NCI-H2196 treated with DMSO at 0.1 percent for 48 hours (cell line): ENCODE results near the gene COA7.

ENCODE experiments used
- DNase-seq: peaks from one replicate; lab custom pipeline; 2025; ENCODE audit not compliant: unreplicated experiment; lab: John Stamatoyannopoulos, UW

The COA7 gene

DNA sequence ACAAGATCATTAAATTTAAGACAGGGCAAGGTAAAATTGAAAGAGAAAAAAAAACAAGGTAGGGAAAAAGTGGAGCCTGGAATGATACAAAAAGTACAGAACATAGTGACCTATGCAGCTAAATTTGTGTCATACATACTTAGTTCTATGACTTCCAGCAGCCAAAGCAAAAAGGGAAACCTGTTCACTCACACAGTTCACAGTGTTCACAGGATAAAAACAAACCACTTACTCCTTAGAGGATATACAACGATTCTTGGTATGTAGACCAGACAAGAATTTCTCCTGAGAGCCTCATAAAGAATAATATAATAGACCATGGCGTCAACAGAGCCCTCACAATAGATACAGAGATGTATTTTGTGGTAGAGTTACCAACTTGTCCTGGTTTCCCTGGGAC is 27.5 kb downstream of the COA7 start:
- DNase-seq, result no peak

DNA sequence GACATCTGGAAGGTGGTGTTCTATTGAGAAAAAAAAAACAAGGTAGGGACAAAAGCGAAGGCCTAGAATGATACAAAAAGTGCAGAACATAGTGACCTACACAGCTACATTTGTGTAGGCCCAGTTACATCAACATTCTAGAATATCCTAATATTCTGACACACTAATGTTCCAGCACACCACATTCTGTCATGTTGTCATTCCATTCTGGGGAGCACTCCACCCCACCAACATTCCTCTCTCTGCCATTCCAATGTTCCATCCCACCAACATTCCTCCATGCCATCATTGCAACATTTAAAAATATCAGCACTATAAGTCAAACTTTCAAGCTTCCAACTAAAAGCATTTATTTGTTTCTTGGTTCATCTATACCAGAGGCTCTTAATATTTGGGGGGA is 28.5 kb downstream of the COA7 start:
- DNase-seq, result no peak

DNA sequence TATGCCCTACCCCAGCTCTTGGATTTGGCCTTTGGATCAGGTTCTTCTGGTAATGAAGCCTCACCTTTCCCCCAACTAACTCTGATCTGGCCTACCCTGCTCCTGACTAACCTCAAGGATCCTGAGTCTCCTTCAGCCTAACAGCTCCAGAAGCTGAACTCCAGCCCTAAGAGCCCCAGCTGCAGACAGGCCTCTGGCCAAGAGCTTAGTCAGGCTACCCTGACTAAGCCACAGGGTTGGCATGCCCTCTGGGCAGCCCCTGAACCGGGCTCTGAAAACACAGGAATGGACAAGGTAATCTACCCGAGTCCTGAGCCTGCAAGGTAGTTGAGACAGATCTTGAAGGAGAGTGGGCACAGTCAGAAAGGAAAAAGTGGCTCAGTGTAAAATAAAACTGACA is 29.4 kb downstream of the COA7 start:
- no peak for DNase-seq

DNA sequence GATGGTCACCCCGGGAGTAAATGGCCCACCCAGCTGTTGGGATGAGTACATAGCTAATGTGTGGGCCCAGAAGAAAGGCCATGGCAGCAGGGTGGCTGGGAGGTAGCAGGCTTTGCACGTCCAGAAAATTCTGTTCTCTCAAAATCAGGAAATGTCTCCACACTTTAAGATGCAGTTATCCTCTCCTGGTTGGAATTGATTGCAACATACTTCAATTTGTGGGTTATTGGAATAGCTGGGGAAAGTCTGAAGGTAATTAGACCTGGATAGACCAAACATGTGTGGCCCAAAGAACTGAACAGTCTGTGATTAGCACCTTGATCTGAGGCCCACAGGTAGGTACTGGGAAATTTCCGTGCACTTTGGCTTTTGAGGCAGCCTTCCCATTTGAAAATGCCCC is 30.2 kb downstream of the COA7 start:
- no peak for DNase-seq

DNA sequence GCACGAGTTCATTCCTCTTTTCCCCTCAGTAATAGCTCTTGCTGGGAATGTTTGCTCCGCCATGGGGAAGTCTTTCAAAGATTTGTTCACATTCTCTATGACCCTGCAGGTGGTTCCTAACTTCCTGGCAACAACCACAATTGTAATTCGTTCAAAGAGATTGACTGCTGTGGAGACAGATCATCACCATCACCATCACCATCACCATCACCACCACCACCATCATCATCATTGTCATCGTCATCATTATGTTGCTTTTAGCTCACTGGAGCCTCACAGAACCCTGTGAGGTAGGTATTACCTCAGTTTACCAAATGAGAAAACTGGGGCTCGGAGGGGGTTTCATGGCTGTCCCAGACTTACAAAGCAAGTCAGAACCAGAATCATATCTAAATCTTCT is 30.9 kb downstream of the COA7 start:
- DNase-seq, result no peak

DNA sequence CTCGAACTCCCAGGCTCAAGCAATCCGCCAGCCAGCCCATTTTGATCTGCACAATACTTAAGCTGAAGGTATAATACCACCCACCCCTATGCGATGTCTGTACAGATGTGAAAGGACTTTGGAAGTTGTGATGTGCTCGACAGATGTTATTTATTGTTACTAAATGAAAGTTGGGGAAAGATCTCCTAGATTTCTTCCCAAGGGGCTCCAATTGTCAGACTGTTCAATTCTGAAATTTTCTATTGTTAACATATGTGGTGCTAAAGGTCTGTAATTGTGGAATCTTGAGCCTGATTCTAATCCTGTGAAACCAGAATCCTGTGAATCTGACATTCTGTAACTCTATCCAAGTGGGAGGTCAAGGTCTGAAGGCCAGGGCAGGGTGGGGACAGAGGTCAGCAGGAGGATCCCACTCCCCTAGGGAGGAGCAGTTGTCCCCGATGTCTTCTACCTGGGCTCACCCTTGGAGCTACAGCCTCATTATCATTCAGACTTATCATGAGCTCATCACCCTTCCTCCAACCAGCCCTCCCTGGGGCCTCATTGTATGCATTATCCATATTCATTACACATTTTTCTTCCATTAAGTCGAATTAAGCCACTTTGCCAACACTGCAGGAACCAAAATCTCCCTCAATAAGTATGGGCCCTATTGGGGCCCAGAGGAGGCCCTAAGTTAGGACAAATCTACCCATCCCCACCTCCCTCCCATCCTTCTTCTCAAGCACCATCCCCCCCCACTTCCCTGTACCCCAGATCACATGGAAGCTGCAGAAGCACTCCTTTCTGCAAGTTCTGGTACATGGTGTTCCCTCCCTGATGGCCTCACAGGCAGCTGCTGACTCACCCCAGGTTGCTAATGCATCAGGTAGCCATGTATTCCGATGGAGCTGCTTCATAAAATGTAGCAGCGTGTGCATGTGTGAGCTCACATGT is 32.9 kb downstream of the COA7 start:
- no peak for DNase-seq

DNA sequence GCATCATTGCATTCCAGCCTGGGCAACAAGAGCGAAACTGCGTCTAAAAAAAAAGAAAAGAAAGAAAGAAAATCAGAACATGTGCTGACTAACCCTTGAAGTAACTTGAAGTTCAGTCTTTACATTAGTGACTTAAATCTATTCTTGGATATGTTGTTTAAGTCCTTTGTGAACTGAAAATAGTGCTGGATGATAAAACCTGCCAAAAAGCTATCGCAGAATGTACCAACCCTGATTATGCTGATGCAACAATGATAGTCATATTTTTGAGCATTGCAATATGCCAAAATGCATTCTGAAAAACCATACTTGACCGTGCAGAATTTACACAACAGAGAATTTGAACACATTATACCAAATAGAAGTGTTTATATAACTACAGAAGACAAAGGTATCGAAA is 34.4 kb downstream of the COA7 start:
- DNase-seq, result no peak

DNA sequence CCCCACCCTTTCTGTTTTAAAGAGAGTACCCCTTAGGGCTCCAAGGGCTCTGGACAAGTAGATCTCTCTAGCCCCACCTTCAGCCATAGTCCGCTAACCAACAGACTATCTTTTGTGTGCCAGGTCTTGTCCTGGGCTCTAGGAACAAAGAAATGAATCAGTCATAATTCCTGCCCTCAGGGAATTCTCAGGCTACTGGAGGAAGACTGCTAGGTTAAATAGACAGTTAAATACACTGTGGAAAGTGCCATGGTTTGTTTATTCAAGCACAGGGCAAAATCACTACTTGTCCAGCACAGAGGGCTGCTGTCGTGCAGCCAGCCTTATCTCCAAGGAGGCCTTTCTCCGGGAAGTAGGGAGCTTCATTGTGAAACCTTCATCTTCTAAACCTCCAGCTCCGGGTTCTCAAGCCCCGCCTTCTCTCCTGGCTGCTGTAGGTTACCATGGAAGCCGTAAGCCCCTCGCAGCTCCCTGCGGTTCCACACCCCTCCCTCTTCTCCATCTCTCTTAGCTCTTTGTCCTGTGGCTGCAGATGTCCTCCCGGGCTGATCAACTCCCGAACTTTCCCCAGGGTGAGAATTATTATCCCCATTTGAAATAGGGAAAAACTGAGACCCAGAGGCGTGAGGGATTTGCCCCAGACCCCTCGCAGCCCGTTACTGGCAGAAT is 35.4 kb downstream of the COA7 start:
- DNase-seq, result no peak

DNA sequence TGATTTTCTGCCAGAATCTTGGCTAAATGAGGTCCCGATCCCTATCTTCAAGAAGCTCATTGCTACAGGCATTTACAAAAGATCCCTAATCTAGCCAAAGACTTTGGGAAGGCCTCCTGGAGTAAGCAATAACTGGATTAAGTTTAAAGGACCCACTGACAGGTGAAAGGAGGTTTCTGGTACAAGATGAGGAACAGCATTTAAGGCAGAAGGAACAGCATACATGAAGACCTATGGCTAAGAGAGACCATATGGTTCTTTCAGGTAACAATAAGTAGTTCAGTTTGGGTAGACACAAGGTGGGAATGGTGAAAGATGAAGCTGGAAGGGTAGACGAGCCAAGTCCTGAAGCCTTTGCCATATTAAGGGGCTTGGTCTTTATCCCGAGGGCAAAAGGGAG is 37.3 kb downstream of the COA7 start:
- no peak for DNase-seq

DNA sequence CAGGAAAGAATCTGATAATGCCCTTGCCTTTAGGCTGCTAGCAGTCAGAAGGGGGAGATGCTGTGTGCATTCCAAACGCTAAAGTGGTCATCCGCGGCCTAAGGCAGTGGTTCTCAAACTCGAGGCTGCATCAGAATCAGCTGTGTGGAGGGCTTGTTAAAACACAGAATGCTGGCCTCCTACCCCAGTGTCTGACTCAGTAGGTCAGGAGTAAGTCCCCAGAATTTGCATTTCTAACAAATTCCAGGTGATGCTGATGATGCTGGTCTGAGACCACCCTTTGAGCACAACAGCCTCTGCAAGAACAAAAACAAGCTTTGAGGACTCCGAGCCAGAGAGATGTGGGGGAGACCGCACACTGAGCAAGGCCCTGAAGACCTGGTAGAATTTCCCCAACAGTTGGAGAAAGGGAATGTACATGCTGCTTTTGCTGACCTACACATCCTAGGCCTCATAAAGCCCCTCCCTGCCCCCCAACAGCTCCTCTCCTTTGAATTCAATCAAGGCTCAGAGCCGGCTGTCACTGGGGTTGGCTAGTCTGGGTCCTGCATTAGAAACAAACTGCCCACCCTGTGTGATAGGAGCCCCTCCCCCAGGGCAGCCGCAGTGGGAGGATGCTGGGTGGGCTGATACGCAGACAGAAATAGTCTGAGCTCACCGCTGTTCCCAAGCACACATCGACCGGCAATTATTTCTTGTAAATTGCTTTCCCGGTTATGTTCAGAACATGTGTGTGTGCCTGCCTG is 38.1 kb downstream of the COA7 start:
- no peak for DNase-seq

DNA sequence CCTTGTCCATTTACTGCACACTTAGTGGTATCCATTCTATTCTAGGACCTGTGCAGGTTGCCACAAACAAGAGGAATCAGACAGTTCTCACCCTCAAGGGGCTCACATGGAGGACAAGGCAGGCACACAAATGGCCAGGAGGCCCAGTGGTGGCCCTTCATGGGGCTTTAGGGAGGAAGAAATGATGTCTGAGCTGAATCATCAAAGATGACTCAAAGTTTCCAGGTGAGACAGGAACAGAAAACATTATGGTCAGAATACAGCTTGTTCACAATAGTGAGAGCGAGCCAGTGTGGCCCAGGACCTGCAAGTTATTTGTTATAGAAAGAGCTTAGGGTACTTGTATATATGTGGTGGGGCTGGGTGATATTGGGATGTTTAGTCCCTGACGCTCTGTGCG is 38.8 kb downstream of the COA7 start:
- no peak for DNase-seq

DNA sequence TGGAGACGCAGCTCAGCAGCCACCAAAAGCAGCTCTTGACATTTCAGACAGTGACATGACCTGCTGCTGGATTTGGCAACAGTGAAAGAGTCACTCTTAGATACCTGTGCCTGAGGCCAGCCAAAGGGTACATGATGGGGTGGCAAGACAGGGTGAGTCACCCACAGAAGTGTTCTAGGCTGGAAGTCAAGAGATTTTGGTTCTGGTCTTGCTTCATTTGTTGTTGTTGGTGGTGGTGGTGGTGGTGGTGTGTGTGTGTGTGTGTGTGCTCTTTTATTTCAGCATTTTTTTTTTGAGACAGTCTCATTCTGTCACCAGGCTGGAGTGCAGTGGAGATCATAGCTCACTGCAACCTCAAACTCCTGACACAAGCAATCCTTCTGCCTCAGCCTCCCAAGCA is 39.4 kb downstream of the COA7 start:
- DNase-seq, result no peak

DNA sequence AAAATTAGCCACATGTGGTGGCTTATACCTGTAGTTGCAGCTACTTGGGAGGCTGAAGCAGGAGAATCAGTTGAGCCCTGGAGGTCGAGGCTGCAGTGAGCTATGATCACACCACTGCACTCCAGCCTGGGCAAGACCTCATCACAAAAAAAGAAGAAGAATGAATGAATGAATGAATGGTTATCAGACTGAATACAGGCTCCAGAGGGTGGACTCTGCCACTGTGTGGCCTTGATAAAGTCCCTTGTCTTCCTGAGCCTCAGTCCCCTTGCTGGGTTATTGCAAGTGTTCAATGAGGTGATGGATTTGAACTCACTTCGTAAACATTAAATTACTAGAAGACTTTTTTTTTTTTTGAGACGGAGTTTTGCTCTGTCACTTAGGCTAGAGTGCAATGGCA is 40.4 kb downstream of the COA7 start:
- no peak for DNase-seq

DNA sequence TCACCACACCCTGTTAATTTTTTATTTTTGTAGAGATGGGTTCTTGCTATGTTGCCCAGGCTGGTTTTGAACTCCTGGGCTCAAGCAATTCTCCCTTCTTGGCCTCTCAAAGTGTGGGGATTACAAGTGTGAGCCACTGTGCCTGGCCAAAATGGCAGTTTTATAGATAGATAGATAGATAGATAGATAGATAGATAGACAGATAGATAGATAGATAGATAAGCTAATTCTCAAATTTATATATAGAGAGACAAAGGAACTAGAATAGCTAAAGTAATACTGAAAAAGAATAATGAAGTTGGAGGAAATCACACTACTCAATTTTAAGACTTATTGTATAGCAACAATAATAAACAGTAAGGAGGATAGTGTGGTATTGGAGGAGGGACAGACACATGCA is 44.1 kb downstream of the COA7 start:
- no peak for DNase-seq

DNA sequence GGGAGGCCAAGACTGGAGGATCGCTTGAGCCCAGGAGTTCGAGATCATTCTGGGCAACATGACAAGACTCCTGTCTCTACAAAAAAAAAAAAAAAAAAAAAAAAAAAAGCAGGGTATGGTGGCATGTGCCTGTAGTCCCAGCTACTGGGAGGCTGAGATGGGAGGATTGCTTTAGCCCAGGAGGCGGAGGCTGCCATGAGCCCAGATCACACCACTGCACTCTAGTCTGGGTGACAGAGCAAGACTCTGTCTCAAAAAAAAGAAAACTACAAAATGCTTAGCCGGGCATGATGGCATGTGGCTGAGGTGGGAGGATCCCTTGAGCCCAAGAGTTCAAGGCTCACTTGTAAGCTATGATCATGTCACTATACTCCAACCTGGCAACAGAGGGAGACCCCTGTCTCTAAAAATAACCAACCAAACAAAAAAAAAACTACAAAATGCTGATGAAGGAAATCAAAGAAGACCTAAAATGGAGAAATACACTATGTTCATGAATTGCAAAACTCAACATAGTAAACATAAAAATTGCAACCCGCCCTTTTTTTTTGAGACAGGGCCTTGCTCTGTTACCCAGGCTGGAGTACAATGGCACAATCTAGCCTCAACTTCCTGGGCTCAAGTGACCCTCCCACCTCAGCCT is 44.8 kb downstream of the COA7 start:
- no peak for DNase-seq

DNA sequence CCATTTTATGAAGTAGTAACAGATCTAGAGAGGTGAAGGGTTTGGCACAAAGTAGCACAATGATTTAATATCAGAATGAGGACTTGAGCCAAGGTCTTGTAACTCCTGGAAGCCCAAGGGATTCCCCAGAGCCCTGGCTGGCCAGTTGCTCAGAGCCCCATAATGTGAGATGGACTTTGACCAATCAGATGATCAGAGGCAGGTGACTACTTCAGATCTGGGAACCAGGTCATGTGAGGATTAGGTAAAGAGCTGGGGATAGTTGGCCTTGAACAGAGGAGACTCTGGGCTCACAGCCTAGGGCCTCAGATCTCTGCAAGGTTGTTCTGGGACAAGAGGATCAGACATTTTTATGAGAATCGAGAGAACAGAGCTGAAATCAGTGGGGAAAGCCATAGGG is 46.2 kb downstream of the COA7 start:
- no peak for DNase-seq

DNA sequence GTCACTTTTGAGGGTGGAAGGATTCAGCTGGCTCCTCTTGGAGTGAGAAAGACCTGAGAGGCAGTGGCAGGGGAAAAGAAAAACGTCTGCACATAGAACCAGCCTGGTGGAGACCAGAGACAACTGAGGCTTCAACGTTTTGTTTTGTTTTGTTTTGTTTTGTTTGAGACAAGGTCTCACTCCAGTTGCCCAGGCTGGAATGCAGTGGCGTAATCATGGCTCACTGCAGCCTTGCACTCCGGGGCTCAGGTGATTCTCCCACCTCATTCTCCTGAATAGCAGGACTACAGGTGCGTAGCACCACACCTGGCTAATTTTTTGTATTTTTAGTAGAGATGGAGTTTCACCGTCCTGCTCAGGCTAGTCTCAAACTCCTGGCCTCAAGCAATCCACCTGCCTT is 52.9 kb downstream of the COA7 start:
- DNase-seq, result no peak

DNA sequence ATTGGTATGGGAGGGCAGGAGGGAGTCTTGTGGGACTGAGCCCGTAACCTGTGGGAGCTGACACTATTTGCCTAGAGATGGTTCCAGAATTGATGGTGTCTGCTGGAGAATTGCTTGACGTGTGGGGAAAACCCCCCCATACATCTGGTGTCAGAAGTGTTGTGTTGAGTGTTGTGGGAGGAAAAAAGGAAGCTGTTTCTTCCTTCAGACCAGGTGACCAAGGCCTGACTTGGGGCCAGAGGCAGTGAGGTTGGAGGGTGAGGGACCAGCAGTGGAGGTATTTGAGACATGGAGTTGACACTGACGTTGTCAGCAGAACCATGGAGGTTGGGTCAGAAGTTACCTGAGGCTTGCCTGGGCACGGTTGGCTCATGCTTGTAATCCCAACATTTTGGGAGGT is 56.8 kb downstream of the COA7 start:
- DNase-seq, result no peak

DNA sequence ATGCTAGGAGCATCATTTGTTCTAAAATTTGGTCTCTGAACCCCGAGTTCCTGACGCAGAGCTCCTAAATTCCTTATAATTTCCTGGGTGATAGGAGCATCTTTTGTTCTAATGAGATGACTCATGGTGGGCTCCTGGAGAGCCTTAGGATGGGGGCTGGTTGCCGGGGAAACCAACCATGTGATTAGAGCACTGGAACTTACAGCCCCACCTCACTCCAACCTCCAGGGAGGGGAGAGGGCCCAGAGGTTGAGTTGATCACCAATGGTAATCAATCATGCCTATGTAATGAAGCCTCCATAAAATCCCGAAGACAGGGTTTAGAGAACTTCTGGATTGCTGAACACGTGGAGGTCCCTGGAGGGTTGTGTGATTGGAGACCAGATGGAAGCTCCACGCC is 57.5 kb downstream of the COA7 start:
- DNase-seq, result no peak

DNA sequence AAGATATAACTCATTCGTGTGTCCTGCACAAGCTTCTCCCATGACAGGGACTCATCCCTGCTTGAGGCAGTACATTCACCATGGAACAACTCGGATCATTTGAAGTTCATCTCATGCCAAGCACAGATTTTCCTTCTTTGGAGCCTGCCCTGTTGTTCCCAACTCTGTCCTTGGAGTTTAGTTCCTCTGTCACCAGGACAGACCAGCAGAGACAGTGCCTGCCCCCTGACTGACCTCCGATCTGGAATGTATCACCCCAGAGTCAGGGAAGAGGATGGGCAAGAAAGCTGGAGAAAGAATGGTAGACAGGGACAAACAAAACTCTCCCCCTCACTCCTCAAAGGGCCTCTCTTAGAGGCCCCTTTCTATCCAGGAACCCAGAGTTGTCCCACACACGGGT is 60.2 kb downstream of the COA7 start:
- DNase-seq, result no peak
